Keratinocyte (primary cell): ENCODE measurements around the gene SAMD4A. TPM values are rescaled to one million over a fixed set of nuclear protein-coding genes. Genes with fewer than 3 reads are reported as not detected.

Experiments used
- DNase-seq: peaks from one replicate; pipeline ENCODE4 v3.0.0-alpha.2; 2011; ENCODE audit warnings: low read depth, missing footprints, low spot score
- FAIRE-seq: peaks from 2 replicates; lab custom pipeline; 2011; peaks lifted over from hg19 to GRCh38; lab: Jason Lieb, UNC
- H2AFZ ChIP-seq: 2 replicates; pipeline ENCODE4 v1.6.0; 2012; ENCODE audit warnings: low read length, control low read depth, inconsistent platforms; ENCODE audit not compliant: control insufficient read depth
- H3K27ac ChIP-seq: 2 replicates; pipeline ENCODE4 v1.5.1; 2011; ENCODE audit warnings: low read length; ENCODE audit not compliant: control insufficient read depth, insufficient read depth
- H3K27me3 ChIP-seq: 3 replicates; pipeline ENCODE4 v1.6.0; 2011; ENCODE audit warnings: low read length; ENCODE audit not compliant: control insufficient read depth, insufficient read depth; ENCODE audit errors: extremely low read depth
- H3K36me3 ChIP-seq, 2 experiments: 2 replicates in 1 of 2; 3 replicates in 1 of 2; pipeline ENCODE4 v1.5.1; 2011; ENCODE audit warnings: low read length in 2 of 2, mild to moderate bottlenecking in 1 of 2; ENCODE audit not compliant: control insufficient read depth in 2 of 2, insufficient read depth in 2 of 2; ENCODE audit errors: extremely low read depth in 1 of 2
- H3K4me1 ChIP-seq: 3 replicates; pipeline ENCODE4 v1.5.1; 2011; ENCODE audit warnings: low read length; ENCODE audit not compliant: control insufficient read depth, insufficient read depth; ENCODE audit errors: extremely low read depth
- H3K4me2 ChIP-seq: 3 replicates; pipeline ENCODE4 v1.6.0; 2011; ENCODE audit warnings: low read depth, low read length; ENCODE audit not compliant: control insufficient read depth, insufficient read depth; ENCODE audit errors: extremely low read depth
- H3K4me3 ChIP-seq, 3 experiments: fragments of 200-600 bp in 1 of 3; sonication (generic) in 1 of 3; 2 replicates in 2 of 3; 3 replicates in 1 of 3; pipeline ENCODE4 v1.5.1; 2011 to 2016; ENCODE audit warnings: low read length in 3 of 3, mild to moderate bottlenecking in 3 of 3, control low read depth in 2 of 3, inconsistent platforms in 1 of 3, low read depth in 1 of 3, mixed read lengths in 1 of 3, mixed run types in 1 of 3, moderate library complexity in 1 of 3; ENCODE audit not compliant: control insufficient read depth in 2 of 3, insufficient read depth in 2 of 3; ENCODE audit errors: extremely low read depth in 1 of 3
- H3K79me2 ChIP-seq: 2 replicates; pipeline ENCODE4 v1.6.0; 2012; ENCODE audit warnings: low read length; ENCODE audit not compliant: control insufficient read depth, insufficient read depth
- H3K9ac ChIP-seq: 3 replicates; pipeline ENCODE4 v1.6.0; 2011; ENCODE audit warnings: low read length; ENCODE audit not compliant: control insufficient read depth, insufficient read depth; ENCODE audit errors: extremely low read depth
- H3K9me1 ChIP-seq: 3 replicates; pipeline ENCODE4 v1.6.0; 2011; ENCODE audit warnings: low read length; ENCODE audit not compliant: control insufficient read depth, insufficient read depth; ENCODE audit errors: extremely low read depth
- H3K9me3 ChIP-seq: 2 replicates; pipeline ENCODE4 v1.5.1; 2012; ENCODE audit warnings: low read depth, low read length; ENCODE audit not compliant: control insufficient read depth
- H4K20me1 ChIP-seq: 3 replicates; pipeline ENCODE4 v1.6.0; 2011; ENCODE audit warnings: low read length; ENCODE audit not compliant: control insufficient read depth, insufficient read depth; ENCODE audit errors: extremely low read depth
- CTCF ChIP-seq, 3 experiments: IDR thresholded peaks in 1 of 3; conservative IDR thresholded peaks in 1 of 3; optimal IDR thresholded peaks in 1 of 3; 2 replicates in 2 of 3; 3 replicates in 1 of 3; pipeline versions ENCODE3 to v1.5.1; 2011; ENCODE audit warnings: low read length in 3 of 3, mild to moderate bottlenecking in 3 of 3, moderate library complexity in 2 of 3, control low read depth in 1 of 3, inconsistent platforms in 1 of 3; ENCODE audit not compliant: insufficient read depth in 2 of 3; ENCODE audit errors: extremely low read depth in 1 of 3
- EZH2 ChIP-seq: IDR thresholded peaks from one replicate; pipeline ENCODE4 v1.6.1; 2012; ENCODE audit warnings: inconsistent platforms, mild to moderate bottlenecking, low read length, moderate library complexity
- dilution Hi-C: fragments of 300-500 bp; cut with MboI; formaldehyde crosslinking; loops from one replicate; pipeline ENCODE4 v1.7.0; 2020; ENCODE audit warnings: low sequenced_read_pairs; ENCODE audit not compliant: extremely low pct_ligation_motif_present
- polyA plus RNA-seq, 5 experiments: library from polyadenylated mRNA; depleted of rRNA in 3 of 5; stranded (reverse) in 3 of 5; stranded (forward) in 1 of 5; unstranded in 1 of 5; fragments of >200 nt; gene quantifications; 1 replicate in 1 of 5; 2 replicates in 3 of 5; 3 replicates in 1 of 5; pipeline versions ENCODE4 v1.2.1 to v1.2.3, GENCODE V29; 2011 to 2012; ENCODE audit warnings: missing spikeins in 2 of 5, low read depth in 1 of 5, low replicate concordance in 1 of 5

SAMD4A gene
- polyA plus RNA-seq, 1 donor (not counting 4 experiments of a cell fraction or from before 2014, with no cell fraction given) = 16.2 TPM

GRCh38 chr14:54577494-54577893, 10.6 kb downstream of the SAMD4A start:
- H3K9me1 ChIP-seq = peaks cover 2% of the 10 kb centered on the region
- dilution Hi-C loops = no loop called here
- TF ChIP-seq CTCF (optimal IDR thresholded peaks at IDR 0.05 in 1 of 3, IDR thresholded peaks at IDR 0.05 in 1 of 3, conservative IDR thresholded peaks at IDR 0.05 in 1 of 3; ENCODE audit: extremely low read depth in 1 of 3, insufficient read depth in 2 of 3, low read length in 3 of 3) (no peak), EZH2 (no peak)
- H3K4me2 ChIP-seq = no peak overlapping the region
- H2AFZ ChIP-seq = no peak overlapping the region
- no peak overlapping the region for H3K4me3 ChIP-seq
- H3K9ac ChIP-seq = no peak overlapping the region
- H3K4me1 ChIP-seq = peaks cover 16% of the 10 kb centered on the region
- H3K9me3 ChIP-seq = no peaks in the 10 kb centered on the region
- H3K36me3 ChIP-seq = peaks cover 12 to 36% of the 10 kb centered on the region in 2 experiments
- peaks cover 87% of the 10 kb centered on the region for H3K79me2 ChIP-seq
- DNase-seq (no peak), FAIRE-seq (no peak)
- H4K20me1 ChIP-seq = no peaks in the 10 kb centered on the region
- no peak overlapping the region for H3K27ac ChIP-seq
- H3K27me3 ChIP-seq = no peaks in the 10 kb centered on the region

DNA sequence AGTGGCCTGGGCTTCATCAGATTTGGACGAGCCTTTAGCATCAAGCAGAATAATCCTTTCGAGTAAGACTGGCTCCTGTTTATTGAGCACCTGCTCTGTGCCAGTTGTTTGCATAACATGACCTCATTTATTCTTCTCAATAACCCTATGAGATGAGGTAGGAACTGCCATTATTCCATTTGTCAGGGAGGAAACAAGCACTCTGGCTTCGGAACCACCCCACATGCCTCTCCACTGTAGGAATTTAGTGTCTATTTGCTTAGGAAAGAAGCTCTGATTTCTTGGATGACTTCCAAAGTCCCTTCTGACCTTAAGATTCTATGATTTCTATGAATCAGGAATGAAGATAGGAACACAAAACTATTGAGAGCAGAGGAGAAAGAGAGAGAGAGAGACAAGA, 11.0 kb downstream of the SAMD4A start:
- no peak for TF ChIP-seq EZH2
- TF ChIP-seq CTCF (optimal IDR thresholded peaks at IDR 0.05 in 1 of 3, IDR thresholded peaks at IDR 0.05 in 1 of 3, conservative IDR thresholded peaks at IDR 0.05 in 1 of 3; ENCODE audit: extremely low read depth in 1 of 3, insufficient read depth in 2 of 3, low read length in 3 of 3) = no peak
- dilution Hi-C loops = no loop called here
- Histone ChIP-seq H2AFZ (no peak overlapping the region), H3K27me3 (no peaks in the 10 kb centered on the region), H3K9me1 (peaks cover 2% of the 10 kb centered on the region), H3K9ac (no peak overlapping the region), H3K4me2 (no peak overlapping the region), H3K4me1 (peaks cover 16% of the 10 kb centered on the region), H3K27ac (no peak overlapping the region), H4K20me1 (no peaks in the 10 kb centered on the region), H3K9me3 (no peaks in the 10 kb centered on the region), H3K79me2 (peaks cover 84% of the 10 kb centered on the region), H3K36me3 (peaks cover 12 to 33% of the 10 kb centered on the region in 2 experiments), H3K4me3 (no peak overlapping the region)
- no peak for DNase-seq
- no peak for FAIRE-seq
